HepG2 (cell line): Measurements from ENCODE around the gene TPRN. TPM values are rescaled to one million over a fixed set of nuclear protein-coding genes. Genes with fewer than 3 reads are reported as not detected.

Experiments used
- BRCA1 ChIP-seq: sonication (generic); formaldehyde crosslinking; IDR thresholded peaks from 2 replicates; pipeline ENCODE4 v1.4.0; 2020; ENCODE audit warnings: missing genetic modification reagents
- GLI4 ChIP-seq: sonication (generic); formaldehyde crosslinking; IDR thresholded peaks from 2 replicates; pipeline ENCODE4 v1.5.1; 2020; ENCODE audit warnings: missing genetic modification reagents, mild to moderate bottlenecking, moderate library complexity, borderline replicate concordance
- MTA1 ChIP-seq: sonication (generic); formaldehyde crosslinking; IDR thresholded peaks from 2 replicates; pipeline ENCODE4 v1.4.0; 2020; ENCODE audit warnings: missing genetic modification reagents, mild to moderate bottlenecking, borderline replicate concordance
- NR2F6 ChIP-seq, 2 experiments: IDR thresholded peaks; 2 replicates each; pipeline ENCODE4 v1.6.1; 2016; ENCODE audit warnings: antibody characterized with exemption in 1 of 2, mild to moderate bottlenecking in 1 of 2
- RXRA ChIP-seq: sonication (generic); formaldehyde crosslinking; IDR thresholded peaks from 2 replicates; pipeline ENCODE4 v1.5.1; 2020; ENCODE audit warnings: missing genetic modification reagents
- TBX2 ChIP-seq: sonication (generic); formaldehyde crosslinking; IDR thresholded peaks from 2 replicates; pipeline ENCODE4 v1.5.0; 2020; ENCODE audit warnings: missing genetic modification reagents, mild to moderate bottlenecking, borderline replicate concordance
- TEAD2 ChIP-seq: sonication (generic); formaldehyde crosslinking; IDR thresholded peaks from 2 replicates; pipeline ENCODE4 v1.9.0; 2021; ENCODE audit warnings: missing genetic modification reagents
- ZBTB3 ChIP-seq: sonication (generic); formaldehyde crosslinking; IDR thresholded peaks from 2 replicates; pipeline ENCODE4 v1.4.0; 2020; ENCODE audit warnings: low read depth, mild to moderate bottlenecking, moderate library complexity, missing genetic modification reagents, borderline replicate concordance
- ZBTB38 ChIP-seq: sonication (generic); formaldehyde crosslinking; IDR thresholded peaks from 2 replicates; pipeline ENCODE4 v1.5.1; 2020; ENCODE audit warnings: mild to moderate bottlenecking, missing genetic modification reagents
- ZNF263 ChIP-seq: sonication (generic); formaldehyde crosslinking; IDR thresholded peaks from 2 replicates; pipeline ENCODE4 v1.4.0; 2020; ENCODE audit warnings: missing genetic modification reagents
- polyA plus RNA-seq, 8 experiments: library from polyadenylated mRNA; depleted of rRNA in 3 of 8; stranded (reverse) in 7 of 8; unstranded in 1 of 8; fragments of >200 nt; fragmentation: Illumina TruSeq in 4 of 8; extraction: Trizol in 4 of 8; gene quantifications; 2 replicates each; pipeline versions ENCODE4 v1.2.1 to v1.2.3, GENCODE V29; 2011 to 2016; ENCODE audit warnings: low read depth in 4 of 8, missing spikeins in 1 of 8, mixed read lengths in 1 of 8; ENCODE audit not compliant: insufficient read depth in 1 of 8
- total RNA-seq, 5 experiments: library from RNA; depleted of rRNA; stranded (reverse); fragments of >200 nt; fragmentation: Illumina TruSeq; extraction: Trizol; gene quantifications; 2 replicates each; pipeline ENCODE4 v1.2.3, GENCODE V29; 2016; ENCODE audit warnings: low read depth in 1 of 5
- TF ChIP-seq, protein P1 (sequence below): IDR thresholded peaks from 2 replicates; pipeline ENCODE4 v1.6.1; 2016; ENCODE audit warnings: low read depth
- TF ChIP-seq, protein P2 (sequence below): sonication (generic); formaldehyde crosslinking; conservative IDR thresholded peaks from 2 replicates; pipeline ENCODE4 v1.8.0; 2022; ENCODE audit warnings: mild to moderate bottlenecking, moderate library complexity, missing genetic modification reagents
- TF ChIP-seq, protein P3 (sequence below): sonication (generic); formaldehyde crosslinking; IDR thresholded peaks from 2 replicates; pipeline ENCODE4 v1.4.0; 2020; ENCODE audit warnings: missing genetic modification reagents; ENCODE audit errors: not compliant biosample characterization
- TF ChIP-seq, protein P4 (sequence below): sonication (generic); formaldehyde crosslinking; IDR thresholded peaks from 2 replicates; pipeline ENCODE4 v1.4.0; 2020; ENCODE audit warnings: mild to moderate bottlenecking, missing genetic modification reagents
- TF ChIP-seq, protein P5 (sequence below): sonication (generic); formaldehyde crosslinking; IDR thresholded peaks from 2 replicates; pipeline ENCODE4 v1.4.0; 2020; ENCODE audit warnings: mild to moderate bottlenecking, missing genetic modification reagents
- TF ChIP-seq, protein P6 (sequence below): sonication (generic); formaldehyde crosslinking; conservative IDR thresholded peaks from 2 replicates; pipeline ENCODE4 v1.4.0; 2020; ENCODE audit warnings: mild to moderate bottlenecking, missing genetic modification reagents, moderate library complexity

TPRN gene
- total and polyA plus RNA-seq, 2 of the 13 experiments (the other 11 are each of a cell fraction or from before 2014, with no cell fraction given): 10.1 to 19.2 TPM

DNA sequence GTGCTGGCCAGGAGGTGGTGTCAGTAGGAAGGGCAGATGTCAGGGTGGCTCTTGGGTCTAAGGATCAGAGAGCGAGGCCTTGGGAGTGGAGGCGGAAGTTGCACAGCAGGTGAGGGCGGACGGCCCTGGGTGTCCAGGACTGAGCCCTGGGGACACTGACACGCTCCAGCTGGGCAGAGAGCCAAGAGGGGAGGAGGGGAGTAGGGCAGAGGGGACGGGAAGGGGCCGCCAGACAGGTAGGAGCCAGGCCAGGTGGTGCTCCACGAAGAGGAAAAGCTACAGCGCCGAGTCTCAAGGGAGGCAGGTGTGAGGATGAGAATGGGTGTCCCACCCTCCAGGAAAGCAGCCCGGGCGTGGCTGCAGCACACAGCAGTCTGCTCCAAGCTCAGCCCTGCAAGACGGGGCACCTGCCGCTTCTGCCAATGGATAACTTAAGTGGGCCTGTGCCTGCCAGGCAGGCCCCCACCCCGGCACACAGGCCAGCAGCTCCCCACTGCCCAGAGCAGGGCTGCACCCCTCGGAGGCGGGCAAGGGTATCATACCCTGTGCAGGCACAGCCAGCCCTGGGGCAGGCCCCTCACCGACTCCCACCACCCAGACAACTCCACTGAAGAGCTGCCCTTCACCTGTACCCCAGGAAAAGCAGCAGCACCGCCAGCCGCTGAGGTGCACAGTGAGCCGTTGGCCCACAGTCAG, 4.9 kb downstream of the TPRN start (continued):
- no peak for TF ChIP-seq GLI4 (CRISPR knock-in tag)
- TF ChIP-seq TBX2 (CRISPR knock-in tag): 0 out of 2 replicates have a peak, but pooled peaks have one; percentile 24
- 0 out of 2 replicates have a peak, but pooled peaks have one; percentile 37 for TF ChIP-seq MTA1
- TF ChIP-seq NR2F6 (IDR thresholded peaks at IDR 0.05): no peak
- peak; percentile 23; the same call in 1 of the 2 replicates for TF ChIP-seq NR2F6 (CRISPR knock-in tag; IDR thresholded peaks at IDR 0.05)
- TF ChIP-seq RXRA (CRISPR knock-in tag): peak; percentile 26; the same call in 1 of the 2 replicates
- no peak for TF ChIP-seq BRCA1 (CRISPR knock-in tag)
- TF ChIP-seq, protein P1, sequence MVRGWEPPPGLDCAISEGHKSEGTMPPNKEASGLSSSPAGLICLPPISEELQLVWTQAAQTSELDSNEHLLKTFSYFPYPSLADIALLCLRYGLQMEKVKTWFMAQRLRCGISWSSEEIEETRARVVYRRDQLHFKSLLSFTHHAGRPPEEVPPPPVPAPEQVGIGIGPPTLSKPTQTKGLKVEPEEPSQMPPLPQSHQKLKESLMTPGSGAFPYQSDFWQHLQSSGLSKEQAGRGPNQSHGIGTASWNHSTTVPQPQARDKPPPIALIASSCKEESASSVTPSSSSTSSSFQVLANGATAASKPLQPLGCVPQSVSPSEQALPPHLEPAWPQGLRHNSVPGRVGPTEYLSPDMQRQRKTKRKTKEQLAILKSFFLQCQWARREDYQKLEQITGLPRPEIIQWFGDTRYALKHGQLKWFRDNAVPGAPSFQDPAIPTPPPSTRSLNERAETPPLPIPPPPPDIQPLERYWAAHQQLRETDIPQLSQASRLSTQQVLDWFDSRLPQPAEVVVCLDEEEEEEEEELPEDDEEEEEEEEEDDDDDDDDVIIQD (CRISPR knock-in tag): no peak
- TF ChIP-seq, protein P2, sequence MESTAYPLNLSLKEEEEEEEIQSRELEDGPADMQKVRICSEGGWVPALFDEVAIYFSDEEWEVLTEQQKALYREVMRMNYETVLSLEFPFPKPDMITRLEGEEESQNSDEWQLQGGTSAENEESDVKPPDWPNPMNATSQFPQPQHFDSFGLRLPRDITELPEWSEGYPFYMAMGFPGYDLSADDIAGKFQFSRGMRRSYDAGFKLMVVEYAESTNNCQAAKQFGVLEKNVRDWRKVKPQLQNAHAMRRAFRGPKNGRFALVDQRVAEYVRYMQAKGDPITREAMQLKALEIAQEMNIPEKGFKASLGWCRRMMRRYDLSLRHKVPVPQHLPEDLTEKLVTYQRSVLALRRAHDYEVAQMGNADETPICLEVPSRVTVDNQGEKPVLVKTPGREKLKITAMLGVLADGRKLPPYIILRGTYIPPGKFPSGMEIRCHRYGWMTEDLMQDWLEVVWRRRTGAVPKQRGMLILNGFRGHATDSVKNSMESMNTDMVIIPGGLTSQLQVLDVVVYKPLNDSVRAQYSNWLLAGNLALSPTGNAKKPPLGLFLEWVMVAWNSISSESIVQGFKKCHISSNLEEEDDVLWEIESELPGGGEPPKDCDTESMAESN (CRISPR knock-in tag): 0 out of 2 replicates have a peak, but pooled peaks have one; percentile 34
- peak; percentile 70 for TF ChIP-seq ZBTB38 (CRISPR knock-in tag)
- no peak for TF ChIP-seq ZBTB3
- TF ChIP-seq, protein P3, sequence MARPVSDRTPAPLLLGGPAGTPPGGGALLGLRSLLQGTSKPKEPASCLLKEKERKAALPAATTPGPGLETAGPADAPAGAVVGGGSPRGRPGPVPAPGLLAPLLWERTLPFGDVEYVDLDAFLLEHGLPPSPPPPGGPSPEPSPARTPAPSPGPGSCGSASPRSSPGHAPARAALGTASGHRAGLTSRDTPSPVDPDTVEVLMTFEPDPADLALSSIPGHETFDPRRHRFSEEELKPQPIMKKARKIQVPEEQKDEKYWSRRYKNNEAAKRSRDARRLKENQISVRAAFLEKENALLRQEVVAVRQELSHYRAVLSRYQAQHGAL (CRISPR knock-in tag): no peak
- TF ChIP-seq, protein P4, sequence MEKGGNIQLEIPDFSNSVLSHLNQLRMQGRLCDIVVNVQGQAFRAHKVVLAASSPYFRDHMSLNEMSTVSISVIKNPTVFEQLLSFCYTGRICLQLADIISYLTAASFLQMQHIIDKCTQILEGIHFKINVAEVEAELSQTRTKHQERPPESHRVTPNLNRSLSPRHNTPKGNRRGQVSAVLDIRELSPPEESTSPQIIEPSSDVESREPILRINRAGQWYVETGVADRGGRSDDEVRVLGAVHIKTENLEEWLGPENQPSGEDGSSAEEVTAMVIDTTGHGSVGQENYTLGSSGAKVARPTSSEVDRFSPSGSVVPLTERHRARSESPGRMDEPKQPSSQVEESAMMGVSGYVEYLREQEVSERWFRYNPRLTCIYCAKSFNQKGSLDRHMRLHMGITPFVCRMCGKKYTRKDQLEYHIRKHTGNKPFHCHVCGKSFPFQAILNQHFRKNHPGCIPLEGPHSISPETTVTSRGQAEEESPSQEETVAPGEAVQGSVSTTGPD (CRISPR knock-in tag): no peak
- TF ChIP-seq, protein P5, sequence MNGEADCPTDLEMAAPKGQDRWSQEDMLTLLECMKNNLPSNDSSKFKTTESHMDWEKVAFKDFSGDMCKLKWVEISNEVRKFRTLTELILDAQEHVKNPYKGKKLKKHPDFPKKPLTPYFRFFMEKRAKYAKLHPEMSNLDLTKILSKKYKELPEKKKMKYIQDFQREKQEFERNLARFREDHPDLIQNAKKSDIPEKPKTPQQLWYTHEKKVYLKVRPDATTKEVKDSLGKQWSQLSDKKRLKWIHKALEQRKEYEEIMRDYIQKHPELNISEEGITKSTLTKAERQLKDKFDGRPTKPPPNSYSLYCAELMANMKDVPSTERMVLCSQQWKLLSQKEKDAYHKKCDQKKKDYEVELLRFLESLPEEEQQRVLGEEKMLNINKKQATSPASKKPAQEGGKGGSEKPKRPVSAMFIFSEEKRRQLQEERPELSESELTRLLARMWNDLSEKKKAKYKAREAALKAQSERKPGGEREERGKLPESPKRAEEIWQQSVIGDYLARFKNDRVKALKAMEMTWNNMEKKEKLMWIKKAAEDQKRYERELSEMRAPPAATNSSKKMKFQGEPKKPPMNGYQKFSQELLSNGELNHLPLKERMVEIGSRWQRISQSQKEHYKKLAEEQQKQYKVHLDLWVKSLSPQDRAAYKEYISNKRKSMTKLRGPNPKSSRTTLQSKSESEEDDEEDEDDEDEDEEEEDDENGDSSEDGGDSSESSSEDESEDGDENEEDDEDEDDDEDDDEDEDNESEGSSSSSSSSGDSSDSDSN (CRISPR knock-in tag): 0 out of 2 replicates have a peak, but pooled peaks have one; percentile 17
- peak; percentile 95 for TF ChIP-seq ZNF263 (CRISPR knock-in tag)
- TF ChIP-seq, protein P6, sequence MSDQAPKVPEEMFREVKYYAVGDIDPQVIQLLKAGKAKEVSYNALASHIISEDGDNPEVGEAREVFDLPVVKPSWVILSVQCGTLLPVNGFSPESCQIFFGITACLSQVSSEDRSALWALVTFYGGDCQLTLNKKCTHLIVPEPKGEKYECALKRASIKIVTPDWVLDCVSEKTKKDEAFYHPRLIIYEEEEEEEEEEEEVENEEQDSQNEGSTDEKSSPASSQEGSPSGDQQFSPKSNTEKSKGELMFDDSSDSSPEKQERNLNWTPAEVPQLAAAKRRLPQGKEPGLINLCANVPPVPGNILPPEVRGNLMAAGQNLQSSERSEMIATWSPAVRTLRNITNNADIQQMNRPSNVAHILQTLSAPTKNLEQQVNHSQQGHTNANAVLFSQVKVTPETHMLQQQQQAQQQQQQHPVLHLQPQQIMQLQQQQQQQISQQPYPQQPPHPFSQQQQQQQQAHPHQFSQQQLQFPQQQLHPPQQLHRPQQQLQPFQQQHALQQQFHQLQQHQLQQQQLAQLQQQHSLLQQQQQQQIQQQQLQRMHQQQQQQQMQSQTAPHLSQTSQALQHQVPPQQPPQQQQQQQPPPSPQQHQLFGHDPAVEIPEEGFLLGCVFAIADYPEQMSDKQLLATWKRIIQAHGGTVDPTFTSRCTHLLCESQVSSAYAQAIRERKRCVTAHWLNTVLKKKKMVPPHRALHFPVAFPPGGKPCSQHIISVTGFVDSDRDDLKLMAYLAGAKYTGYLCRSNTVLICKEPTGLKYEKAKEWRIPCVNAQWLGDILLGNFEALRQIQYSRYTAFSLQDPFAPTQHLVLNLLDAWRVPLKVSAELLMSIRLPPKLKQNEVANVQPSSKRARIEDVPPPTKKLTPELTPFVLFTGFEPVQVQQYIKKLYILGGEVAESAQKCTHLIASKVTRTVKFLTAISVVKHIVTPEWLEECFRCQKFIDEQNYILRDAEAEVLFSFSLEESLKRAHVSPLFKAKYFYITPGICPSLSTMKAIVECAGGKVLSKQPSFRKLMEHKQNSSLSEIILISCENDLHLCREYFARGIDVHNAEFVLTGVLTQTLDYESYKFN (CRISPR knock-in tag): peak; percentile 42; the same call in 1 of the 2 replicates
- TF ChIP-seq TEAD2: no peak
